Measurements from ENCODE around the gene MRPL21. TPM values are rescaled to one million over a fixed set of nuclear protein-coding genes. Genes with fewer than 3 reads are reported as not detected.

MRPL21 gene
- total and polyA plus RNA-seq, 2 of the 8 experiments (the other 6 are each of a cell fraction or from before 2014, with no cell fraction given): 102 to 107 TPM

DNA sequence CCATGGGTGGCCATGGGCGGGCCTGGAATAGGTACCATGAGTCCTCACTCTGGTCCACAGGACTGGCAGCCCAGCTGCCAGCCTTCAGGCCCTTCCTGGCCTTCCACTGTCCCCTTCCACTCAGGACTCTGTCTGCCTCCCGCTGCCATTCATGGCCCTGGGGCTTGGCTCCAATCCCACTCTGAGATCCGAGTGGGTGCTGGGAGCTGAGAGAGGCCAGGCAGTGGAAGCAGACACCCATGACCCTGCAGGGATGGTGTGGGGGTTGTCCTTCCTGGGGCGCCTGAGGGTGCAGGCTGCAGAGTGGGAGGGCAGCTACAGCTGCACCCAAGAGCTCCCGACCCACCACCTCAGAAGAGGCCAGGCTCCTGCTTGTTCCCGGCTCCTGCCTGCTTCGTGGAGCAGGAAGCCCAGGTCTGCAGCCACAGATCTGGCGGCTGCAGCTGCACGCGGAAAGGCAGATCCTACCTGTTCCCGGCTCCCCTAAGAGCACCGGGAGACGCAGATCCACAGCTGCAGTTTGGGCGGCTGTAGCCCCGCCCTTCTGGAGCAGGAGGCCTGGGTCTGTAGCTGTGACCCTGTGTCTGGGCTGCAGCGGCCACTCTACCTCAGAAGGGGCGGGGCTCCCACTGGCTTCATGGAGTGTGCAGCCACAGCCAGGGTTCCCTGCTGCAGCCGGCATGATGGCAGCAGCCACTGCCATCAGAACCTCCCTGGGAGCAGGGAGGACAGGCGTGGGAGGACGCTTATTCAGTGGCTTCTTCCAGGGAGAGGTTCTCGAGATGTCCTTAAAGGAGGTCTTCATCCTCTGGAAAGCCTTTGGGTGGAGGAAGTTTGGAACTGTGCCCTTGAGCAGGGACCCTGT lies 27.6 kb upstream of the MRPL21 start:
- DNase-seq (ENCODE audit: low read depth in 1 of 2, low spot score in 2 of 2) (no peak), FAIRE-seq (no peak)
- Histone ChIP-seq H3K56ac (replicated peaks; ENCODE audit: insufficient read length, low read depth, low read length) (no peak overlapping the region), H3K4me2 (ENCODE audit: insufficient read depth in 1 of 2, low read depth in 2 of 2, low read length in 2 of 2) (no peak overlapping the region), H4K8ac (ENCODE audit: extremely low read depth, insufficient read depth, low read length) (peak overlapping the region; percentile 15), H3K23ac (ENCODE audit: insufficient read length) (no peak overlapping the region), H3K79me1 (ENCODE audit: low read depth, low read length) (no peaks in the 10 kb centered on the region; the same call in 1 of the 2 replicates), H3K9me3 (ENCODE audit: insufficient read depth in 2 of 2, low read depth in 1 of 2, low read length in 1 of 2) (no peaks in the 10 kb centered on the region; a peak in 1 of 4 replicates), H2BK15ac (ENCODE audit: low read length) (no peak overlapping the region), H2BK20ac (ENCODE audit: low read length) (no peak overlapping the region), H3K4ac (replicated peaks; ENCODE audit: insufficient read length, low read depth, low read length) (no peak overlapping the region), H4K91ac (replicated peaks; ENCODE audit: insufficient read length, low read length) (no peak overlapping the region), H2AFZ (ENCODE audit: low read length) (no peak overlapping the region), H2BK5ac (ENCODE audit: low read depth, low read length) (no peak overlapping the region; the same call in 1 of the 2 replicates), H3K14ac (ENCODE audit: insufficient read length) (no peak overlapping the region), H3K4me3 (ENCODE audit: extremely low read depth in 1 of 4, insufficient read depth in 2 of 4, low read depth in 3 of 4, low read length in 4 of 4) (no peak overlapping the region), H4K20me1 (replicated peaks in 1 of 2; ENCODE audit: control insufficient read depth in 1 of 2, insufficient read depth in 2 of 2, low read length in 2 of 2) (peaks cover 3 to 7% of the 10 kb centered on the region in 2 experiments), H3K79me2 (ENCODE audit: control insufficient read depth in 1 of 2, insufficient read depth in 2 of 2, low read length in 2 of 2) (no peaks in the 10 kb centered on the region), H3K9ac (replicated peaks in 1 of 4; ENCODE audit: extremely low read depth in 1 of 4, low read depth in 3 of 4, low read length in 3 of 4) (no peak overlapping the region), H3K27me3 (replicated peaks in 1 of 4; ENCODE audit: control insufficient read depth in 3 of 4, extremely low read depth in 1 of 4, insufficient read depth in 3 of 4, low read length in 3 of 4) (no peaks in the 10 kb centered on the region), H3K23me2 (ENCODE audit: low read depth, low read length) (no peaks in the 10 kb centered on the region), H3K36me3 (ENCODE audit: control insufficient read depth in 2 of 4, insufficient read depth in 4 of 4, low read length in 3 of 4) (peaks cover 2 to 18% (median 11%) of the 10 kb centered on the region in 4 experiments; a peak in 6 of 8 replicates), H3K27ac (ENCODE audit: low read depth, low read length) (no peak overlapping the region), H2AK5ac (ENCODE audit: low read depth, low read length) (no peak overlapping the region), H2BK12ac (ENCODE audit: low read depth, low read length) (no peak overlapping the region), H4K5ac (ENCODE audit: insufficient read length, low read depth, low read length) (no peak overlapping the region), H2BK120ac (replicated peaks; ENCODE audit: low read depth, low read length) (no peak overlapping the region), H3K18ac (ENCODE audit: extremely low read depth, low read length) (no peak overlapping the region), H3K4me1 (replicated peaks in 1 of 4; ENCODE audit: control insufficient read depth in 3 of 4, insufficient read depth in 4 of 4, low read length in 3 of 4) (no peaks in the 10 kb centered on the region)
- WGBS, 2 experiments (ENCODE audit: extremely low coverage in 1 of 2, insufficient coverage in 1 of 2, insufficient read length in 1 of 2, insufficient replicate concordance in 2 of 2, low coverage in 1 of 2, low lambda C conversion rate in 2 of 2, missing lambda C conversion rate in 1 of 2): 91% methylated on average over 21 of the region's 21 CpGs; no CpG with 5 or more reads in 1 of the 2 experiments
- CTCF ChIA-PET (ENCODE audit: partially characterized antibody): no interaction called here
- POLR2A ChIA-PET (ENCODE audit: partially characterized antibody): no interaction called here
- TF ChIP-seq SP4 (IDR thresholded peaks at IDR 0.05; ENCODE audit: low read length): no peak
- TF ChIP-seq EP300 (IDR thresholded peaks at IDR 0.05; ENCODE audit: borderline replicate concordance in 1 of 2, low read depth in 2 of 2, low read length in 2 of 2): no peak
- no peak for TF ChIP-seq SIRT6 (IDR thresholded peaks at IDR 0.05; ENCODE audit: low read length)
- TF ChIP-seq, protein P1, sequence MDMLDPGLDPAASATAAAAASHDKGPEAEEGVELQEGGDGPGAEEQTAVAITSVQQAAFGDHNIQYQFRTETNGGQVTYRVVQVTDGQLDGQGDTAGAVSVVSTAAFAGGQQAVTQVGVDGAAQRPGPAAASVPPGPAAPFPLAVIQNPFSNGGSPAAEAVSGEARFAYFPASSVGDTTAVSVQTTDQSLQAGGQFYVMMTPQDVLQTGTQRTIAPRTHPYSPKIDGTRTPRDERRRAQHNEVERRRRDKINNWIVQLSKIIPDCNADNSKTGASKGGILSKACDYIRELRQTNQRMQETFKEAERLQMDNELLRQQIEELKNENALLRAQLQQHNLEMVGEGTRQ (IDR thresholded peaks at IDR 0.05; ENCODE audit: low read length): no peak
- TF ChIP-seq POLR2A (IDR thresholded peaks at IDR 0.05; ENCODE audit: control extremely low read depth in 1 of 2, low read depth in 2 of 2, low read length in 2 of 2): no peak
- TF ChIP-seq, protein P2, sequence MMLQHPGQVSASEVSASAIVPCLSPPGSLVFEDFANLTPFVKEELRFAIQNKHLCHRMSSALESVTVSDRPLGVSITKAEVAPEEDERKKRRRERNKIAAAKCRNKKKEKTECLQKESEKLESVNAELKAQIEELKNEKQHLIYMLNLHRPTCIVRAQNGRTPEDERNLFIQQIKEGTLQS (IDR thresholded peaks at IDR 0.05; ENCODE audit: insufficient read depth, low read depth, low read length): no peak
- no peak for TF ChIP-seq BRCA1 (IDR thresholded peaks at IDR 0.05; ENCODE audit: low read depth, low read length)
- TF ChIP-seq SP1 (IDR thresholded peaks at IDR 0.05; ENCODE audit: low read depth, low read length): no peak
- no peak for TF ChIP-seq BACH1 (IDR thresholded peaks at IDR 0.05; ENCODE audit: low read length)
- no peak for TF ChIP-seq CHD1 (IDR thresholded peaks at IDR 0.05; ENCODE audit: low read depth, low read length)
- TF ChIP-seq RXRA (IDR thresholded peaks at IDR 0.05; ENCODE audit: insufficient read depth, low read depth, low read length): no peak
- TF ChIP-seq CBX8 (IDR thresholded peaks at IDR 0.05; ENCODE audit: borderline replicate concordance, low read depth, low read length): no peak
